Measurements from ENCODE around the gene C3orf52.

C3orf52 gene

GRCh38 chr3:112085735-112086075, 484 bp upstream of the C3orf52 start:
- in situ Hi-C loops (cut with MboI; ENCODE audit: low sequenced_read_pairs), result no loop called here

- in situ Hi-C loops (cut with MboI; ENCODE audit: low sequenced_read_pairs), result no loop called here
These were observed 811 bp downstream of the C3orf52 start for GRCh38 chr3:112086875-112087524.

DNA sequence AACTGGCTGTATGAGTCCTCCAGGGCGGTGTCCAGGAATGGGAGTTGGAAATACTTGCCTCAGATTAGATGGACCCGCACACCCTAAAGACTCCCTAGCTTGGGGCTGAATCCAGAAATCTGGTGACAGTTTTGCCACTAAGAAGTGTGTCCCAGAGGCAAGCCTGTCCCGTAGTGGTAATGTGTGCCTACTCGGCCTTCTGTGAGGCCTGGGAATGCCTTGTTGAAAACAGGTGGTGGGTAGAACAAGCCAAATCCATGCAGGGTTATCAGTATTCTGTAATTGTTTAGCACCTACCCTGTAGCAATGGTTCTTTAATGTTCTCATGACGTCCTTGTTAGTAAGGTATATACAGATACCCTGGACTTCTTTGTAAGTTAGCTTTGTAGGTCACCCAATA, 1.6 kb downstream of the C3orf52 start:
- in situ Hi-C loops (cut with MboI; ENCODE audit: low sequenced_read_pairs), result no loop called here

- in situ Hi-C loops (cut with MboI; ENCODE audit: low sequenced_read_pairs), result no loop called here
These were observed 2.8 kb downstream of the C3orf52 start for GRCh38 chr3:112088944-112089343.

DNA sequence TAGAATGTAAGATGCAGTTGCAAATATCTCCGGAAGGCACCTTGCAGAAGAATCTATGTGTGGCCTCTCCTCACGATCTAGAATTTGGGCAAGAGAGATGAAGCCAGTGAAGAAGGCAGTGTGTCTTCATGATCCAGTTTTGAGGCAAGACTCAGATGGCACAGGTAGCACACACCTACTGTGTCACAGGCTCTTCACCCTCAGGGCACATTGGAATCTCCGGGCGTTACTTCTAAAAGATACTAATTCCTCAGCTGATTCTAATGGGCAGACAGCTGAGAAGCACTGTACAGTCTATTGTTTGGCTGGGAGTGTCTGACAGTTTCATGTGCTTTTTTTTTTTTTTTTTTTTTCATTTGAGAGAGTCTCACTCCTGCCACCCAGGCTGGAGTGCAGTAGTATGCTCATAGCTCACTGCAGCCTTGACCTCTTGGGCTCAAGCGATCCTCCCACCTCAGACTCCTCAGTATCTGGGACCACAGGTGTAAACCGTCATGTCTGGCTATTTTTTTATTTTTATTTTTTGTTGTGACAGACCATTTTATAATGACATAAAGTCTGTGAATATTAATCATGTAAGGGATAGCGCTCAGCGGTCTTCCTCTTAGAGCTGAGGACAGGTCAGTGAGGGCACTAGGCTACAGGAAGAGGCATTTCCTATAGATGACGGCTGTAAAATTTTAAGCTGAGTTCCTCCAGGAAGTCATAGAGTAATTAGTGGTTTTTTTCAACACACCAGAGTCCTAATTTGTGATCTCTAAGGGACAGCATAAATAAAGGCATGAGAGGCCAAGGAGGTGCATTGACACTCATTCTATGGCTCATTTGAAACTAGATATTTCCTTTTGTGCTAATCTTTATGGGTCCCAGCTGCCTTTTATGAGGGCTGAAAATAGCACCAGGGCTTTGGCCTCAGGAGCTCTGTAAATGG, 4.0 kb downstream of the C3orf52 start:
- in situ Hi-C loops (cut with MboI; ENCODE audit: low sequenced_read_pairs), result no loop called here

GRCh38 chr3:112090887-112091586, 4.8 kb downstream of the C3orf52 start:
- in situ Hi-C loops (cut with MboI; ENCODE audit: low sequenced_read_pairs), result no loop called here

DNA sequence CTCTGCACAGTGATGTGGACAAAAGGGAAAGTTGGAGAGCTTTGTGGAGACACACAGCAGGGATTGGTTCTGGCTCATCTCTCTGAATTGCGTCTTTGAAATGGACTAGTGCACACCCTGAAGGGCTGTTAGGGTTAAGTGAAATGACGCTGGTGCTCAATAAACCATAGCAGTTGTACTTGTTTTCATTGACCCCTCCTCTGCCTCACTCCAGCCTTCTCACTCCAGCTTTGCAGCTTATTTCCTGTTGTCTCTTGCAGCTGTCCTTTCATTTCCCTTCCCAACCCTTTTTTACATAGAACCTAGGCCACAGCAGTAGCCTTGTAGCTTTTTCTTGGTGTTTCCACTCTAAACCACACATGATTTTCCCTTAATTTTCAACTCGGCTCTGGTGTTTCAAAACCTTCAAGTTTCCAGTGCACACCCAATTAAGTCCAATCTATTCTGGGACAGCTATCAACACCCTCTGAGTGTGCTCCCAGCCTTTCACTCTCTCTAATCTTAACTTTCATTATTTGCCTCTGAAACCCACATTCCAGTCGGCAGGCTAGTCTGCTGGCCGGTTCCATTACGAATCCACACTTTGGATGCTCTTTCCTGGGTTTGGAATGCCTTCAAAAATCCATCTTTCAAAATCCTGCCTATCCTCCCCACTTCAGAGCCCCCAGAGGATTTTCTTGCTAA, 6.4 kb downstream of the C3orf52 start:
- in situ Hi-C loops (cut with MboI; ENCODE audit: low sequenced_read_pairs), result no loop called here

DNA sequence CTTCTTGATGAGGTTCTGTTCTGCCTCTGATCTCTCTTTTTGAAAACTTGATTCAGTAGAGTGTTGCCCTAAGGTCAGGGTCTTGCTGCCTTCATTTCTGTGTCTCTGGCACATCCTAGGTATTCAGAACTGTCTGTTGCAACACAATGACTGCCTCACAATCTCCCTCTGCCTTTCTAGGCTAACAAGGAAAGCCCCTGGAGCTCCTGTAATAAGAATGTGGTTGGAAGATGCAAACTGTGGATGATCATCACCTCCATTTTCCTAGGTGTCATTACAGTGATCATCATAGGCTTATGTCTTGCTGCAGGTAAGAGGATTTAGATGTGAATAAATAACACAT, 7.0 kb downstream of the C3orf52 start:
- in situ Hi-C loops (cut with MboI; ENCODE audit: low sequenced_read_pairs), result no loop called here

DNA sequence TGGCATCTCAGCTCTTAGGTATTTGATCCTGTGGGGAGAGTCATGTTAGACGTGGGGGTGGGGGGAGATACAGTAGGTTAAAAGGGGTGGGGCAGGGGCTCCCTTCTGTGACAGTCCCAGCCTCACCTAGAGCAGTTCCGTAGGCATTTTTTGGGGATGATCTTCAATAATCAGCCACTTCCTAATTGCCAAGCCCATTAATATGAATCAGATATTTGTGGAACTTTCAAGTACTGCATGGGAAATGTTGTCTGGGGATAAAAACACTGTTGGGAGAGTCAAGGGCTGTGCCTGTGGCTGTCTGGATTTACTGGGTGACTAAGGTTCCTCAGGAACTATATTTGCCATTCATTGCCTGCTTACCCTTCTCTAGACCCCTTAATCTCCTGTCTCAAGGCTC, 9.5 kb downstream of the C3orf52 start:
- in situ Hi-C loops (cut with MboI; ENCODE audit: low sequenced_read_pairs), result no loop called here

GRCh38 chr3:112096176-112096575, 10.0 kb downstream of the C3orf52 start:
- in situ Hi-C loops (cut with MboI; ENCODE audit: low sequenced_read_pairs), result no loop called here

GRCh38 chr3:112097378-112097777, 11.2 kb downstream of the C3orf52 start:
- in situ Hi-C loops (cut with MboI; ENCODE audit: low sequenced_read_pairs), result no loop called here

- in situ Hi-C loops (cut with MboI; ENCODE audit: low sequenced_read_pairs), result loop anchor here (25.0 kb wide), 2 partner anchors 210 to 410 kb away; no protein-coding TSS in a partner anchor
These were observed 15.7 kb downstream of the C3orf52 start for GRCh38 chr3:112101916-112102315.

- in situ Hi-C loops (cut with MboI; ENCODE audit: low sequenced_read_pairs), result loop anchor here (25.0 kb wide), 2 partner anchors 208 to 408 kb away; no protein-coding TSS in a partner anchor
These were observed 18.6 kb downstream of the C3orf52 start for GRCh38 chr3:112104774-112105173.

- in situ Hi-C loops (cut with MboI; ENCODE audit: low sequenced_read_pairs), result loop anchor here (25.0 kb wide), 2 partner anchors 203 to 403 kb away; no protein-coding TSS in a partner anchor
These were observed 23.1 kb downstream of the C3orf52 start for GRCh38 chr3:112109322-112109721.

DNA sequence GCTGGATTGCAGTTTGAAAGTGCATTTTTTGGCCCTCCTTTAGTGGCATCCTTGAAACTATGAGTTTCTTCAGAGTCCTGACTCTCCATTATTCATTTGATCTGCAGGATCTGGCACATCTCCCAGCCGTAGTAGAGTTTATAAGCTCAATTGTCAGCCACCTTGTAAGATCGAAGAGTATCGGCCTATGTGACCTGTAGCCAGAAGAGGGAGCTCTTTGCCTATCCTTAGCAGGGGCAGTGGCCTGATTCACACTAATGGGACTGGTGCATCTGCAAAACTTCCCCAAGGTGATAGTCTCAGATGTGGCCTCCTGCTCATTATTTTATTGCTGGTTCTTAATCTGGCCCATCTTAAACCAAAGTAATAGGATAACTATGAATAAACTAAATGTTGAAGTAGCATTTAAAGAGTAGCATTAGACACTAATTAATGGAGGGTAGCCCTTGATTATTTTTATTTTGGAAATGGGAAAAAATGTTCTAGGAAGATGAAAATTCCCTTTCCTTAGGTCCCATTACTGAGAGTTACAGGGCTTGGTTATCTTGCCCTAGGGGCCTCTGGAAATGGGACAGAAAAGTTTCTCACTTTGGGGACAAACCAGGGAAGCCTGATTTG, 25.7 kb downstream of the C3orf52 start:
- in situ Hi-C loops (cut with MboI; ENCODE audit: low sequenced_read_pairs), result loop anchor here (25.0 kb wide), 2 partner anchors 200 to 400 kb away; no protein-coding TSS in a partner anchor

DNA sequence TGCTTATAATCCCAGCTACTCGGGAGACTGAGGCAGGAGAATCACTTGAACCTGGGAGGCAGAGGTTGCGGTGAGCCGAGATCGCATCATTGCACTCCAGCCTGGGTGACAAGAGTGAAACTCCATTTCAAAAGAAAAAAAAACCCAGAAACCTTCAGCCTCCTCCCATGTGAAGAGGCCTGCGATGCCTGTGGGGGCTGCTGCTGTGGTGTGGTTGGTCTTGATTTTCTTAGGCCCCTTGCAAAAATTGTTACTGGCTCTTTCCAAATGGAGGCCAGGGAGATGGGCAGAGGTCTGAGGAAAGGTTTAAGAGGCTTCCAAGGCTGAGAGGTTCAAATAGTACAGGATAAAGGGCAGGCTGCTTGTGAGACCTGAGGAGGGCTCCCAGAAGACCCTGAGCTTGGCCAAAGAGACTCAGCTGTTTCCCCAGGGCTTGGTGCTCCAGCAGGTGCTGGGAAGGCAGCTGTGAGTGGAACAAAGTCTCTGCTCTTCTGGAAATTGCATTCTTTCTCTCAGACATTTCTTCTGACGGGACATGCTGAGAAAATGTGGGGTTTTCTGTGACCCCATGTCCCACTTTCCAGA, 28.5 kb downstream of the C3orf52 start:
- in situ Hi-C loops (cut with MboI; ENCODE audit: low sequenced_read_pairs), result loop anchor here (25.0 kb wide), 2 partner anchors 198 to 398 kb away; no protein-coding TSS in a partner anchor

GRCh38 chr3:112115161-112115739, 29.1 kb downstream of the C3orf52 start:
- in situ Hi-C loops (cut with MboI; ENCODE audit: low sequenced_read_pairs), result loop anchor here (25.0 kb wide), 2 partner anchors 197 to 397 kb away; no protein-coding TSS in a partner anchor

DNA sequence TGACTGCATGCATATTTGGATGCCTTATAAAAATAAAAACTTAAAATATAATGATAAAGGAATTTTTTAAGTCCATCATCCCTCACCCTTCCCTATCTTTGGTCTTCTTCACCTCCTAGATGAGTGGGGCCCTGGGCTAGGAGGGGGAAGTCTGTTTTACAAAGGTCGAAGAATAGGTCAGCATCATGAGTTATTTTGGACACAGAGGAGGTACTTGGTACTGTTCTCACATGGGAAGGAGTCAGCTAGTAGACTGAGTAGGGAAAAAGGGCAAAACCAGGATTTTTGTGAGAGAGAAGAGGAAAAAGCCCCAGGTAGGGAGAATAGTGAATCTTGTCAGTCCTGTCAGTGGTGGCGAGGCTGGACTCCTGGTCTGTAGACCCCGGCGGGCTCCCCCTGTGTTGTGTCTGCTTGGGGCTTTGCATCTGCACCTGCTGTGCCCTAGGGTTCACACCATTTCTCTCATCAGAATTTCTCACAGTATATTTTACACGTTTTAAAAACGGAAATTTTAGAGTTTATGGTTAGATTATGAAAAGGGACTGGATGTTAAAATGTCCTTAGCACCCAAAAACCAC, 29.7 kb downstream of the C3orf52 start:
- in situ Hi-C loops (cut with MboI; ENCODE audit: low sequenced_read_pairs), result loop anchor here (25.0 kb wide), 2 partner anchors 196 to 396 kb away; no protein-coding TSS in a partner anchor

GRCh38 chr3:112116748-112117186, 30.6 kb downstream of the C3orf52 start:
- in situ Hi-C loops (cut with MboI; ENCODE audit: low sequenced_read_pairs), result loop anchor here (25.0 kb wide), 2 partner anchors 196 to 396 kb away; no protein-coding TSS in a partner anchor

Data from HL-60/S4 treated with retinoic acid at 250 ng/mL for 4 days and 3 days (cell line).